Midbrain (tissue), 1 donor: ENCODE results near the gene LPIN1.
A peak's percentile ranks its signal among the peaks of the same experiment; 100 is the strongest.

Experiments
- DNase-seq: peaks from one replicate; lab custom pipeline; 2025; lab: John Stamatoyannopoulos, UW

LPIN1 gene

GRCh38 chr2:11746376-11746806, at the start of gene LPIN1:
Gene LPIN1 (plus strand): TSS chr2:11746632. CDS start chr2:11765542, 18,910 bp downstream.
- DNase-seq, result peak; percentile 90

GRCh38 chr2:11696736-11697102, 49.7 kb upstream of the LPIN1 start:
- DNase-seq, result no peak

- peak; percentile 25 for DNase-seq
Observed at GRCh38 chr2:11697103-11697871, 49.1 kb upstream of the LPIN1 start.

- peak; percentile 44 for DNase-seq
Observed at GRCh38 chr2:11698009-11698922, 48.2 kb upstream of the LPIN1 start.

- no peak for DNase-seq
Observed at GRCh38 chr2:11699686-11700670, 46.5 kb upstream of the LPIN1 start.

- DNase-seq, result no peak
Observed at GRCh38 chr2:11701206-11701605, 45.2 kb upstream of the LPIN1 start.

GRCh38 chr2:11701751-11702301, 44.6 kb upstream of the LPIN1 start:
- no peak for DNase-seq

- DNase-seq, result no peak
Observed at GRCh38 chr2:11702946-11703345, 43.5 kb upstream of the LPIN1 start.

GRCh38 chr2:11703700-11704099, 42.7 kb upstream of the LPIN1 start:
- DNase-seq, result no peak

GRCh38 chr2:11705063-11705462, 41.4 kb upstream of the LPIN1 start:
- no peak for DNase-seq

- no peak for DNase-seq
Observed at GRCh38 chr2:11705711-11706110, 40.7 kb upstream of the LPIN1 start.

- no peak for DNase-seq
Observed at GRCh38 chr2:11708106-11708505, 38.3 kb upstream of the LPIN1 start.

GRCh38 chr2:11709293-11709692, 37.1 kb upstream of the LPIN1 start:
- DNase-seq, result no peak

- no peak for DNase-seq
Observed at GRCh38 chr2:11710210-11710609, 36.2 kb upstream of the LPIN1 start.

GRCh38 chr2:11710632-11711353, 35.6 kb upstream of the LPIN1 start:
- peak; percentile 51 for DNase-seq

GRCh38 chr2:11711354-11711716, 35.1 kb upstream of the LPIN1 start:
- no peak for DNase-seq

- no peak for DNase-seq
Observed at GRCh38 chr2:11711751-11712150, 34.7 kb upstream of the LPIN1 start.

- no peak for DNase-seq
Observed at GRCh38 chr2:11712866-11713265, 33.6 kb upstream of the LPIN1 start.

GRCh38 chr2:11713815-11714214, 32.6 kb upstream of the LPIN1 start:
- DNase-seq, result no peak

- no peak for DNase-seq
Observed at GRCh38 chr2:11715987-11716652, 30.3 kb upstream of the LPIN1 start.
